ENCODE measurements around the gene KRT2. TPM values are rescaled to one million over a fixed set of nuclear protein-coding genes. Genes with fewer than 3 reads are reported as not detected.

KRT2 gene
- total and polyA plus RNA-seq, 2 of the 4 experiments (the other 2 are of a cell fraction): not detected

- Histone ChIP-seq H2AK5ac (ENCODE audit: low read depth, low read length) (no peak overlapping the region), H4K20me1 (ENCODE audit: insufficient read depth, low read length) (no peaks in the 10 kb centered on the region), H3K18ac (ENCODE audit: low read depth, low read length) (no peak overlapping the region), H2AFZ (replicated peaks; ENCODE audit: low read length, poor library complexity) (no peak overlapping the region), H3K9me1 (ENCODE audit: insufficient read depth, low read length) (no peaks in the 10 kb centered on the region), H2BK15ac (ENCODE audit: low read depth, low read length) (no peak overlapping the region), H3K14ac (replicated peaks; ENCODE audit: low read depth, low read length) (no peak overlapping the region), H4K5ac (ENCODE audit: low read depth, low read length) (no peak overlapping the region), H3K4me1 (ENCODE audit: control insufficient read depth, insufficient read depth, low read length) (no peaks in the 10 kb centered on the region), H3K27ac (ENCODE audit: insufficient read depth, low read length) (no peak overlapping the region), H2AK9ac (replicated peaks; ENCODE audit: low read depth, low read length, poor library complexity) (no peak overlapping the region), H4K8ac (ENCODE audit: low read depth in 2 of 2, low read length in 2 of 2) (no peak overlapping the region), H3K27me3 (ENCODE audit: control insufficient read depth, insufficient read depth, low read length) (peaks cover 35% of the 10 kb centered on the region), H2BK20ac (ENCODE audit: low read depth, low read length) (no peak overlapping the region), H2BK5ac (ENCODE audit: low read depth, low read length, poor library complexity, severe bottlenecking) (no peak overlapping the region), H4K91ac (ENCODE audit: insufficient read depth, low read depth, low read length) (no peak overlapping the region), H3K4me2 (ENCODE audit: low read depth, low read length) (no peak overlapping the region), H3K4ac (ENCODE audit: low read depth, low read length) (no peak overlapping the region), H3K4me3 (ENCODE audit: insufficient read depth, low read depth, low read length) (no peak overlapping the region), H3K36me3 (ENCODE audit: control insufficient read depth, insufficient read depth, low read length) (no peaks in the 10 kb centered on the region), H3K79me1 (ENCODE audit: low read depth in 1 of 2, low read length in 2 of 2) (no peaks in the 10 kb centered on the region), H3K23ac (ENCODE audit: low read depth, low read length) (no peak overlapping the region), H2BK120ac (ENCODE audit: low read depth, low read length) (no peak overlapping the region), H3K9me3 (ENCODE audit: control insufficient read depth, insufficient read depth, low read length) (no peaks in the 10 kb centered on the region), H3K9ac (ENCODE audit: low read depth, low read length) (no peak overlapping the region), H3K56ac (ENCODE audit: extremely low read depth, insufficient read depth, low read length) (no peak overlapping the region)
- DNase-seq: no peak
- TF ChIP-seq CEBPB (IDR thresholded peaks at IDR 0.05; ENCODE audit: low read depth, low read length) (no peak), CHD1 (IDR thresholded peaks at IDR 0.05; ENCODE audit: low read depth, low read length) (no peak), RAD21 (IDR thresholded peaks at IDR 0.05; ENCODE audit: low read length) (no peak), USF2 (IDR thresholded peaks at IDR 0.05; ENCODE audit: low read depth, low read length) (no peak), FOS (IDR thresholded peaks at IDR 0.05; ENCODE audit: low read depth, low read length) (no peak), MXI1 (IDR thresholded peaks at IDR 0.05; ENCODE audit: borderline replicate concordance, low read depth, low read length) (no peak), BHLHE40 (IDR thresholded peaks at IDR 0.05; ENCODE audit: low read depth, low read length) (no peak), RFX5 (IDR thresholded peaks at IDR 0.05; ENCODE audit: low read depth, low read length) (no peak)
- dilution Hi-C loops (cut with HindIII; ENCODE audit: low sequenced_read_pairs, unreplicated experiment): no loop called here
- 35% methylated on average over 2 of the region's 7 CpGs; no CpG with 5 or more reads in 1 of the 2 experiments for WGBS, 2 experiments (ENCODE audit: extremely low coverage in 2 of 2, insufficient read length in 1 of 2)
- no TSS peak for BruUV-seq (replicated peaks)
- intact Hi-C loops (cut with micrococcal nuclease): no loop called here
- in situ Hi-C loops (cut with MboI; ENCODE audit: low sequenced_read_pairs): no loop called here
- no peak for ATAC-seq (ENCODE audit: low read depth)
- ChIA-PET POLR2A (ENCODE audit: unreplicated experiment) (no interaction called here), CTCF (no interaction called here)
Observed at GRCh38 chr12:52645120-52645761, 6.8 kb downstream of the KRT2 start.

Measured in IMR-90 (cell line).